SK-N-MC (cell line): ENCODE data around the gene PLIN5.

ENCODE experiments used
- DNase-seq: peaks from one replicate; pipeline ENCODE4 v3.0.0-alpha.2; 2011; ENCODE audit warnings: low read depth, low spot score
- H3K27ac ChIP-seq: fragments of 200-600 bp; sonication (generic); 2 replicates; pipeline ENCODE4 v1.5.1; 2016; ENCODE audit warnings: mixed run types
- H3K36me3 ChIP-seq: fragments of 200-600 bp; sonication (generic); 2 replicates; pipeline ENCODE4 v1.6.1; 2017; ENCODE audit warnings: antibody characterized with exemption, low read length, mixed read lengths; ENCODE audit not compliant: insufficient read depth
- H3K4me3 ChIP-seq: fragments of 200-600 bp; sonication (generic); 2 replicates; pipeline ENCODE4 v1.5.1; 2016
- H3K9ac ChIP-seq: fragments of 200-600 bp; sonication (generic); 2 replicates; pipeline ENCODE4 v1.8.0; 2017; ENCODE audit warnings: mixed run types, mixed read lengths; ENCODE audit not compliant: insufficient read length
- H3K9me3 ChIP-seq: fragments of 200-600 bp; sonication (generic); 2 replicates; pipeline ENCODE4 v1.6.1; 2017; ENCODE audit warnings: low read depth, mild to moderate bottlenecking, antibody characterized with exemption, low read length, moderate library complexity, mixed read lengths
- EZH2 ChIP-seq: fragments of 200-600 bp; sonication (generic); IDR thresholded peaks from one replicate; pipeline ENCODE4 v1.6.1; 2017; ENCODE audit warnings: antibody characterized with exemption
- FOXP2 ChIP-seq: optimal IDR thresholded peaks from 2 replicates; pipeline ENCODE3; 2011; ENCODE audit warnings: mild to moderate bottlenecking, moderate library complexity; ENCODE audit not compliant: insufficient read depth; ENCODE audit errors: extremely low read length, control extremely low read depth
- POLR2AphosphoS5 ChIP-seq: IDR thresholded peaks from 2 replicates; pipeline ENCODE4 v1.6.1; 2012; ENCODE audit warnings: mild to moderate bottlenecking, low read depth, low read length, borderline replicate concordance

PLIN5 gene

GRCh38 chr19:4539169-4539692 is 4.2 kb upstream of the PLIN5 start:
- Histone ChIP-seq H3K9me3 (no peaks in the 10 kb centered on the region), H3K9ac (no peak overlapping the region), H3K4me3 (no peak overlapping the region), H3K27ac (no peak overlapping the region), H3K36me3 (no peaks in the 10 kb centered on the region)
- TF ChIP-seq EZH2 (no peak), FOXP2 (no peak), POLR2AphosphoS5 (no peak)
- no peak for DNase-seq

- Histone ChIP-seq H3K9ac (no peak overlapping the region), H3K4me3 (no peak overlapping the region), H3K9me3 (no peaks in the 10 kb centered on the region), H3K27ac (no peak overlapping the region), H3K36me3 (no peaks in the 10 kb centered on the region)
- no peak for TF ChIP-seq POLR2AphosphoS5
- TF ChIP-seq EZH2 = no peak
- no peak for TF ChIP-seq FOXP2
- DNase-seq = no peak
Measured at GRCh38 chr19:4538601-4538954, 3.6 kb upstream of the PLIN5 start.

GRCh38 chr19:4537953-4538600 is 3.1 kb upstream of the PLIN5 start:
- TF ChIP-seq POLR2AphosphoS5 (no peak), FOXP2 (no peak), EZH2 (no peak)
- no peaks in the 10 kb centered on the region for H3K9me3 ChIP-seq
- no peak overlapping the region for H3K9ac ChIP-seq
- no peak overlapping the region for H3K27ac ChIP-seq
- no peaks in the 10 kb centered on the region for H3K36me3 ChIP-seq
- H3K4me3 ChIP-seq = no peak overlapping the region
- no peak for DNase-seq

GRCh38 chr19:4536798-4537197 is 1.8 kb upstream of the PLIN5 start:
- H3K9me3 ChIP-seq = no peaks in the 10 kb centered on the region
- no peak overlapping the region for H3K9ac ChIP-seq
- H3K27ac ChIP-seq = no peak overlapping the region
- TF ChIP-seq EZH2 (no peak), POLR2AphosphoS5 (no peak), FOXP2 (no peak)
- no peak for DNase-seq
- no peaks in the 10 kb centered on the region for H3K36me3 ChIP-seq
- H3K4me3 ChIP-seq = no peak overlapping the region

- no peak for DNase-seq
- H3K36me3 ChIP-seq = no peaks in the 10 kb centered on the region
- no peak overlapping the region for H3K9ac ChIP-seq
- no peak overlapping the region for H3K27ac ChIP-seq
- no peak overlapping the region for H3K4me3 ChIP-seq
- H3K9me3 ChIP-seq = no peaks in the 10 kb centered on the region
- TF ChIP-seq EZH2 (no peak), POLR2AphosphoS5 (no peak), FOXP2 (no peak)
Measured at GRCh38 chr19:4533835-4534424, 1.1 kb downstream of the PLIN5 start.

- Histone ChIP-seq H3K27ac (no peak overlapping the region), H3K9ac (no peak overlapping the region)
Measured at GRCh38 chr19:4533334-4533733, 1.7 kb downstream of the PLIN5 start.

GRCh38 chr19:4531562-4532165 is 3.4 kb downstream of the PLIN5 start:
- no peaks in the 10 kb centered on the region for H3K36me3 ChIP-seq
- TF ChIP-seq EZH2 = no peak
- no peak for TF ChIP-seq POLR2AphosphoS5
- no peak for TF ChIP-seq FOXP2
- H3K9me3 ChIP-seq = no peaks in the 10 kb centered on the region
- H3K4me3 ChIP-seq = no peak overlapping the region
- no peak overlapping the region for H3K27ac ChIP-seq
- H3K9ac ChIP-seq = no peak overlapping the region
- no peak for DNase-seq

More at GRCh38 chr19:4533334-4533733, 1.7 kb downstream of the PLIN5 start:
- Histone ChIP-seq H3K9me3 (no peaks in the 10 kb centered on the region), H3K4me3 (no peak overlapping the region), H3K36me3 (no peaks in the 10 kb centered on the region)
- no peak for TF ChIP-seq EZH2
- TF ChIP-seq FOXP2 = no peak
- no peak for TF ChIP-seq POLR2AphosphoS5
- DNase-seq = no peak

GRCh38 chr19:4529924-4530522 is 5.0 kb downstream of the PLIN5 start:
- Histone ChIP-seq H3K4me3 (no peak overlapping the region), H3K36me3 (no peaks in the 10 kb centered on the region), H3K9ac (no peak overlapping the region), H3K27ac (no peak overlapping the region), H3K9me3 (no peaks in the 10 kb centered on the region)
- no peak for TF ChIP-seq EZH2
- TF ChIP-seq FOXP2 = no peak
- no peak for TF ChIP-seq POLR2AphosphoS5
- DNase-seq = no peak
